ENCODE results near the gene SLC15A5.

- no peak for TF ChIP-seq CTCF (IDR thresholded peaks at IDR 0.05)
- no peak for TF ChIP-seq POLR2A (IDR thresholded peaks at IDR 0.05)
These were observed 122.5 kb downstream of the SLC15A5 start for GRCh38 chr12:16154990-16155389.
